GM08714 (cell line): ENCODE data around the gene FBXO8.

Experiments used
- H3K4me3 ChIP-seq: fragments of 200-500 bp; sonication (Bioruptor generic); 2 replicates; pipeline ENCODE4 v1.5.1; 2014; ENCODE audit warnings: mild to moderate bottlenecking, low read length, inconsistent platforms
- ZNF274 ChIP-seq: IDR thresholded peaks from 2 replicates; pipeline ENCODE4 v1.6.1; 2012; ENCODE audit warnings: mild to moderate bottlenecking, low read depth, low read length

The FBXO8 gene

GRCh38 chr4:174193438-174194374 is 89.8 kb downstream of the FBXO8 start:
- TF ChIP-seq ZNF274 = no peak
- no peak overlapping the region for H3K4me3 ChIP-seq

- TF ChIP-seq ZNF274 = no peak
- H3K4me3 ChIP-seq = no peak overlapping the region
Measured at GRCh38 chr4:174192943-174193342, 90.5 kb downstream of the FBXO8 start.

- no peak for TF ChIP-seq ZNF274
- H3K4me3 ChIP-seq = no peak overlapping the region
Measured at GRCh38 chr4:174190832-174191500, 92.5 kb downstream of the FBXO8 start.

- TF ChIP-seq ZNF274 = no peak
- no peak overlapping the region for H3K4me3 ChIP-seq
Measured at GRCh38 chr4:174189392-174190015, 94.0 kb downstream of the FBXO8 start.
